Activated T-helper 1 cell treated with Interleukin-2 at 50 U/mL for 16 hours (primary cell): ENCODE data around the gene NCOA3.

Experiments
- DNase-seq: peaks from one replicate; pipeline ENCODE4 v3.0.0-alpha.2; 2020; ENCODE audit warnings: low read depth

NCOA3 gene

GRCh38 chr20:47597090-47597489, 95.4 kb downstream of the NCOA3 start:
- DNase-seq: no peak

DNA sequence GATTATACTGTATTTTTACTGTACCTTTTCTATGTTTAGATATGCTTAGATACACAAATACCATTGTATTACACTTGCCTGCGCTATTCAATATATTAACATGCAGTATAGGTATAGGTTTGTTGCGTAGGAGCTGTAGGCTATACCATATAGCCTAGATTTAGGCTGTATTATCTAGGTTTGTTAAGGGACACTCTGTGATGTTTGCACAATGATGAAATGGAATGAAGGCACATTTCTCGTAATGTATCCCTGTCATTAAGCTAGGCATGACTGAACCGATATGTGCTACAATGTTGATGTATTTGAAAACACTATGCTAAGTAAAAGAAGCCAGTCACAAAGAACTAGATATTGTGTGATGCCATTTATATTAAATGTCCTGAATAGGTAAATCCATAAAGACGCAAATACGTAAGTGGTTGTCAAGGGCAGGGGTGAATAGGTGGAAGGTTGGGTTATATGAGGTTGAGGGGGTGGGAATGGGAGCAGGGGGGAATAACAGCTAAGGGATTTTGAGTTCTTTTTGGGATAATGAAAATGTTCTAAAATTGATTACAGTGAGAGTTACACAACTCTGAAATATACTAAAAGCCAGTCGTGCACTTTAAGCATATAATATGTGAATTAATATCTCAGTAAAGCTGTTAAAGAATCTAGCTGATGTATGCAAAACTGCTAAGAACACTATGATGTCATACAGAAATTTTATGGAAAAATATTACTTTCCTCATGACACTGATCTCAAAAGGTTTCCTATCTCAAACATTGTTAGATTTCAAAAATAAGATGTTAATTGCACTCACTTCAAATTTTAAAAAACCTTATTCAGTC, 97.4 kb downstream of the NCOA3 start:
- DNase-seq: no peak

DNA sequence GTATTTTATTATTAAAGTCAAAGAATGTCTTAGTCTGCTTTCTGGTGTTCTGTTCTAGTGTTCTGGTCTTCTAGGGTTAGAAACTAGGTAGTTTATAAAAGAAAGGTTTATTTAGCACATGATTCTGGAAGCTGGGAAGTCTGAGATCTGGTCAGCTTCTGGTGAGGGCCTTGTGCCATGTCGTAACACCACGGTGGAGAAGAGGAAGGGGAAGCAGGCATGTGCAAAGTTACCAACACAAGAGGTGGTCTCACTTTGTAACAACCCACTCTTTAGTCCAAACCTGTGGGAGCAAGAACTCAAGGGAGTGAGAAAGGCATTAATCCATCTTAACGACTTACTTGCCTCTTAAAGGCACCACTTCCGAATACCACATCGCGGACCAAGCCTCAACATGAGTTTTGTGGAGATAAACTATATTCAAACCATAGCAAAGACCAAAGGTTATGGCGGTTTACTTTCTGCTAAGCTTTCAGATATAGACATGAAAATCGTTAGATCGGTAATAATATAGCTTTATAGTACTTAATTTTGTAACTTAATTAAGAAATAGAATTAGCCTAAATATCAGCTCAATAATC, 99.4 kb downstream of the NCOA3 start:
- DNase-seq: no peak

DNA sequence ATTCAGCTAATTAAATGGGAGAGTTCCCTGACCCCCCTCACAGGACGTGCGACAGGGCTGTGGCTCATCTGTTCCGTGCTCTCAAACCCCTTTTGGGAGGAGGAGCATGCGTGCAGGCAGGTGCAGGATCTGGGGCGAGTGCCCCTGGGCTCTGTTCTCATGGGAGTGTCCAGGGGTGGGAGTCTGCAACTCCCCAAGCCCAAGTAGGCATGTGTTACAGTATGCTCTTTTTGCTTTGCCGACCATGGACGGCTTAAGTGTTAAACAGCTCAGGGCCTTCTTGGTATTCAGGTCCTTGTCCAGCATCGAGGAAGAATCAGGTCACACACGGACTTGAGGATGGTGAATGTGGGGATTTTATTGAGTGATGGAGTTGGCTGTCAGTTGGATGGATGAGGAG, 101.6 kb downstream of the NCOA3 start:
- DNase-seq: no peak

DNA sequence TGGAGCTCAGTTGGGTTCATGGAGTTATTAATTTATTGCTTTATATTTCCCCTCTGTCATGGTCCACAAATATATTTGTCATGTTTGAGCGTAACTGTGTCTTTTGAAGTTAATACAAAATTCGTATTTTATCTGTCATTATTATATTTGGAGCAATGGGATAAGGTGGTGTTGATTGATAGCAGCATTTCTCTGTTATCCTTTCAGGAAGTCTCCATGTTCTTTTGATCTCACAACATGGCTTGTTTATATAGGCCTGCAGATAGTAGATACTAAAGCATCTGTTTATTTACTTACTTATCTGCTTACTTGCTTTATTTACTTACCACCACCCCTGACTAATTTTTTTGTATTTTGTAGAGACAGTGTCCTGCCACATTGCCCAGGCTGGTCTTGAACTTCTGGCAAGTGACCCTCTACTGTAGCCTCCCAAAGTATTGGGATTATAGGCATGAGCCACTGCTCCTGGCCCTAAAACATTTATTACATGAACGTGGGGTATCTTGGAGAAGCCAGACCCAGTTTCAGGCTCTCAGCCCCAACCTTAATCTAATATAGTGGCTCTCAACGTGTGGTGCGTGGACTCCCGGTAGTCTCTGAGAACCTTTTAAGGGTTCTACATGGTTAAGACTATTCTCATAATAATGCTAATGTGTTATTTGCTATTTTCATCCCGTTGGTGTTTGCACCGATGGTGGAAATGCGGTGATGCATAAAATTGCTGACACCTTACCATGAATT, 104.2 kb downstream of the NCOA3 start:
- DNase-seq: no peak

GRCh38 chr20:47606414-47606982, 104.8 kb downstream of the NCOA3 start:
- no peak for DNase-seq

GRCh38 chr20:47606983-47607613, 105.4 kb downstream of the NCOA3 start:
- DNase-seq: no peak

DNA sequence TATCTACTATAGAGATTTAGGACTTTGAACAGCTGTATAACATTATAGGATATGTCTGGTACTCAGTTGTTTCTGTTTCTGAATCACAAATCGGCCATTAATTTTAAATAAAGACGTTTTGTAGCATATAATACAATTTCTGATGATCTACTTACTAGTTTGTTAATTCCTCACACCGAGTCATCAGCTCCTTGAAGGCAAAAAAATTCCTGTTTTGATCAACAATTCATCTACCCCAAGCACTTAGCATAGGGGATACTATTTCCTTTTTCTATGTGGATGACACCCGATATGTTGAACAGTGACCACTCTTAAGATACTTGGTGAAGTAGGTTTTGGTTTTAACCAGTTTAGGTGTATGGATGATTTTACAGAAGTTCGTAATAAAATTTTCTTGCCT, 107.3 kb downstream of the NCOA3 start:
- DNase-seq: no peak

GRCh38 chr20:47610247-47610944, 108.7 kb downstream of the NCOA3 start:
- peak; percentile 28 for DNase-seq

- no peak for DNase-seq
Measured at GRCh38 chr20:47610945-47611250, 109.2 kb downstream of the NCOA3 start.

GRCh38 chr20:47611785-47612184, 110.1 kb downstream of the NCOA3 start:
- no peak for DNase-seq

- no peak for DNase-seq
Measured at GRCh38 chr20:47612670-47613069, 111.0 kb downstream of the NCOA3 start.

- DNase-seq: no peak
Measured at GRCh38 chr20:47614703-47615309, 113.1 kb downstream of the NCOA3 start.

DNA sequence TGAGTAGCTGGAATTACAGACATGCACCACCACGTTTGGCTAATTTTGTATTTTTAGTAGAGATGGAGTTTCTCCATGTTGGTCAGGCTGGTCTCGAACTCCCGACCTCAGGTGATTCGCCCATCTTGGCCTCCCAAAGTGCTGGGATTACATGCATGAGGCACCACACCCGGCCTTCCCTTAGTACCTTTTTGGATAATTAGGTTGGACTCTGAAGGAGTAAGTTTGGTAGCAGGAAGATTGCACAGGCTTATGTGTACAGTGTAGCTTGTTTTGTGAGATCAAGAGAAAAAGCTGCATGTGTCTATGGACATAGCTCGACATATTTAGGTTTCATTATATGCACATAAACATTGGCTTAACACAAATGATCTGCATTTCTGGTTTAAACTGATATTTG, 116.8 kb downstream of the NCOA3 start:
- no peak for DNase-seq

DNA sequence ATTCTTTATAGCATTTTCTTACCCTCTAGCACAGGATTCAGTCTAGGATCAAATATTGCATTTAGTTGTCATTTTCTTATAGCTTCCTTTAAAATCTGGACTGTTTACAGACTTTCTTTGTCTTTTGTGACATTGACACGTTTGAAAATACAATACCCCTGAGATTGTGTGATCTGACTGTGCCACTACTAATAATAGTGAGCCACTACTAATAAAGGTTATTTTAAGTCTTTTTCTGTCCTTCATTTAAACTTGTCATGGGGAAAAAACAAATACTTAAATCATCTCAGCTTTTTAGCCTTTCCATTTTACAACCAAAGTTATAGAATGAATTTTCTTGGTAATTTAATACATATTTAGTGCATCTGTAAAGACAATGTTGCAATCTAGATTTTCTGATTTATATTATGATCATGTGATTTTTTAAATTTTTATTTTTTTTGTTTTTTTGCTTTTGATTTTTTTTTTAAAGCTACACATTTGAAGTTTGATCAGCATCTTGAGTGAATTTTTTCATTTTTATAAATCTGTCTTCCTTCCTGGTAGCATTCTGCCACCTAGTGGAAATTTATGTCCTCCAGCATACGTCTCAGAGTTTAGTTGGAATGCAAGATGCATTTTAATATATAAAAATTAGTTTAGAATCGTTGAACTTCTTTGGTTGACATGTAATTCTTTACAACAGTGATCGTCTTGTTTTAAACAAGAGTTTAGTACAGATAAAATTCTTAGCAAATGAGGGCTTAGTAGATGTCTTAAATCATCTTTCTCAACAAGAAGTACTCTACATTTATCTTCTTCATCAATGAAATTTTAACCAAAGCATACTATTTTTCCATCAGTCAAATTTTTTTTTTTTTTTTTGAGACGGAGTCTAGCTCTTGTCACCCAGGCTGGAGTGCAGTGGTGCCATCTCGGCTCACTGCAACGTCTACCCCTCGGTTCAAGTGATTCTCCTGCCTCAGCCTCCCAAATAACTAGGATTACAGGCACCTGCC, 119.4 kb downstream of the NCOA3 start:
- DNase-seq: no peak

- no peak for DNase-seq
Measured at GRCh38 chr20:47622118-47622665, 120.5 kb downstream of the NCOA3 start.

GRCh38 chr20:47623206-47623605, 121.5 kb downstream of the NCOA3 start:
- no peak for DNase-seq

GRCh38 chr20:47627540-47627939, 125.9 kb downstream of the NCOA3 start:
- DNase-seq: no peak

DNA sequence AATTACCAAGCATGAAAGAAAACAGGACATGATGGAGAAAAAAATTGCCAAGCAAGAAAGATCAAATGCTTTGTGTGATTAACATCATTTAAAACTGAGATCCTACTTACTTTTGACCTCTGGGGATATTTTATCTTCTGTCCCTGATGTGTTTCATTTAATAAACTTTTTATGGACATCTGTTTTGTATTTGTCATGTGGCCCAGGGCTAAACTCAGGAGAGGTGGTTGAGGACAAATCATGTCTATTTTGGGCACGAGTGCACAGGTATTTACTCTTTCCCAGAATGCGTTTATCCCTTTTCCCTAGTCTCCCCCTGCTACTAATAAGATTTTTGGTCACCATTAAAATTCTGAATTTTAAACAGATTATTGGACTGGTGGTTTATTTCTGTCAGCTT, 128.2 kb downstream of the NCOA3 start:
- no peak for DNase-seq

GRCh38 chr20:47631078-47631477, 129.4 kb downstream of the NCOA3 start:
- no peak for DNase-seq
